HG02981 (cell line): ENCODE measurements around the gene AEBP2.

Experiments
- ATAC-seq: cut with Tn5 transposase; IDR thresholded peaks from one replicate; pipeline ENCODE4 v1.9.1; 2021; ENCODE audit warnings: mild to moderate bottlenecking, moderate library complexity; ENCODE audit not compliant: unreplicated experiment

Gene AEBP2

GRCh38 chr12:19546611-19547162, 107.4 kb downstream of the AEBP2 start:
- no peak for ATAC-seq

GRCh38 chr12:19547271-19547671, 108.0 kb downstream of the AEBP2 start:
- no peak for ATAC-seq

GRCh38 chr12:19548834-19549233, 109.5 kb downstream of the AEBP2 start:
- ATAC-seq: no peak

GRCh38 chr12:19550626-19551025, 111.3 kb downstream of the AEBP2 start:
- ATAC-seq: no peak

GRCh38 chr12:19552441-19553097, 113.3 kb downstream of the AEBP2 start:
- ATAC-seq: peak; percentile 51

- ATAC-seq: no peak
Measured at GRCh38 chr12:19553175-19553574, 113.9 kb downstream of the AEBP2 start.

- no peak for ATAC-seq
Measured at GRCh38 chr12:19561411-19561961, 122.2 kb downstream of the AEBP2 start.
